ENCODE data around the gene CMKLR1.

CMKLR1 gene

DNA sequence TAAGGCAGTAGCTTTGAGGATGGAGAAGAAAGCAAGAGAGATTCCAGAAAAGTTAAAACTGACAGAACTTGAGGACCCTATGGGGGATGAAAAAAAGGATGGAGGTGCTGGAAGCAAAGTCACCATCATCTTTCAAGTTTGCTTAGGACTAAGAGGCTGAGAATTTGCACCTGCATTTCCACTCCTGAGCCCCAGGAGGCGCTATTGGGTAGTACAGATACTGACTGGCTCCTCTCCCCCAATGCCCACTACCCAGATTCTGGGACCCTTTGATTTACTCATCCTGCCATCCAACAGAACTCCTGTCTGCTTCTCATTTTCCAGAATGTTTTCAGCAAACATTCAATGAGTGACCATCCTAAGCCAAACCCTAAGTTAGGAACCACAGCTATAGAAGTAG is 34.0 kb upstream of the CMKLR1 start:
- Histone ChIP-seq H3K9me3 (no peaks in the 10 kb centered on the region; the same call in 1 of the 2 replicates), H3K27me3 (no peaks in the 10 kb centered on the region), H3K4me3 (ENCODE audit: low read depth, low read length) (no peak overlapping the region), H3K36me3 (no peaks in the 10 kb centered on the region), H3K4me1 (peaks cover 11% of the 10 kb centered on the region)
- TF ChIP-seq, protein P1, sequence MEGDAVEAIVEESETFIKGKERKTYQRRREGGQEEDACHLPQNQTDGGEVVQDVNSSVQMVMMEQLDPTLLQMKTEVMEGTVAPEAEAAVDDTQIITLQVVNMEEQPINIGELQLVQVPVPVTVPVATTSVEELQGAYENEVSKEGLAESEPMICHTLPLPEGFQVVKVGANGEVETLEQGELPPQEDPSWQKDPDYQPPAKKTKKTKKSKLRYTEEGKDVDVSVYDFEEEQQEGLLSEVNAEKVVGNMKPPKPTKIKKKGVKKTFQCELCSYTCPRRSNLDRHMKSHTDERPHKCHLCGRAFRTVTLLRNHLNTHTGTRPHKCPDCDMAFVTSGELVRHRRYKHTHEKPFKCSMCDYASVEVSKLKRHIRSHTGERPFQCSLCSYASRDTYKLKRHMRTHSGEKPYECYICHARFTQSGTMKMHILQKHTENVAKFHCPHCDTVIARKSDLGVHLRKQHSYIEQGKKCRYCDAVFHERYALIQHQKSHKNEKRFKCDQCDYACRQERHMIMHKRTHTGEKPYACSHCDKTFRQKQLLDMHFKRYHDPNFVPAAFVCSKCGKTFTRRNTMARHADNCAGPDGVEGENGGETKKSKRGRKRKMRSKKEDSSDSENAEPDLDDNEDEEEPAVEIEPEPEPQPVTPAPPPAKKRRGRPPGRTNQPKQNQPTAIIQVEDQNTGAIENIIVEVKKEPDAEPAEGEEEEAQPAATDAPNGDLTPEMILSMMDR (IDR thresholded peaks at IDR 0.05; ENCODE audit: low read depth, low read length): peak; percentile 57
- DNase-seq: no peak

GRCh38 chr12:108371801-108372344 is 32.8 kb upstream of the CMKLR1 start:
- no peaks in the 10 kb centered on the region; the same call in 1 of the 2 replicates for H3K9me3 ChIP-seq
- H3K4me3 ChIP-seq (ENCODE audit: low read depth, low read length): no peak overlapping the region
- peaks cover 11% of the 10 kb centered on the region for H3K4me1 ChIP-seq
- TF ChIP-seq, protein P1 (IDR thresholded peaks at IDR 0.05; ENCODE audit: low read depth, low read length): no peak
- no peak for DNase-seq
- H3K27me3 ChIP-seq: no peaks in the 10 kb centered on the region
- no peaks in the 10 kb centered on the region for H3K36me3 ChIP-seq

- H3K27me3 ChIP-seq: no peaks in the 10 kb centered on the region
- no peak for DNase-seq
- H3K36me3 ChIP-seq: no peaks in the 10 kb centered on the region
- H3K9me3 ChIP-seq: no peaks in the 10 kb centered on the region; the same call in 1 of the 2 replicates
- peaks cover 11% of the 10 kb centered on the region for H3K4me1 ChIP-seq
- TF ChIP-seq, protein P1 (IDR thresholded peaks at IDR 0.05; ENCODE audit: low read depth, low read length): no peak
- no peak overlapping the region for H3K4me3 ChIP-seq (ENCODE audit: low read depth, low read length)
Observed at GRCh38 chr12:108370415-108370814, 31.3 kb upstream of the CMKLR1 start.

DNA sequence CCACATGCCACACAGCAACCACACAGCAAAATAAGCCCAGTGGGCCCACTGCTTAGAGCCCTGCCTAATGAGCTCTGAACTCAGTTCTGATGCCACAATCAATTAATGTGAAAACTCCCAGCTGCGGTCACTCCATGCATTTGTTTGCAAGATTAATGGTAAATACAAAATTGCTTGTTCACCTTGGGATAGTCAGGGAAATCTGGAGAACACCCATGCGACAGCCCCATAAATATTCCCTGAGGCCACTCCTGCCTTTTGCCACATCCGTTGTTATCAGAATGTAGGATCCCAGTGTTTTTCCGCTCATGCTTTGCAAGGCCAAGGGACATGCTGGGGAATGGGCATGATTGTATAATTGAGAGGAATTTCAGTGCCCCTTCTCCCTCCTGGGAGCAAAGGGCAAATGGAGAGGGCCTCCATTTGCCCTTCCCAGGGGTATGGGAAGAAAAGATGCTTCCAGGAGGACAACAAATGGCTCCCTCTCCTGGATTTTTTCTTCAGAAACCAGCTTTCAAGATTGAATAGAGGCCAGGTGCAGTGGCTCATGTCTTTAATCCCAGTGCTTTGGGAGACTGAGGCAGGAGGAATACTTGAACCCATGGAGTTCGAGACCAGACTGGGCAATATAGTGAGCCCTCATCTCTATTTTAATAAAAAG is 30.8 kb upstream of the CMKLR1 start:
- peak; percentile 80 for DNase-seq
- Histone ChIP-seq H3K36me3 (no peaks in the 10 kb centered on the region), H3K4me1 (peaks cover 11% of the 10 kb centered on the region), H3K27me3 (no peaks in the 10 kb centered on the region), H3K4me3 (ENCODE audit: low read depth, low read length) (no peak overlapping the region), H3K9me3 (no peaks in the 10 kb centered on the region; the same call in 1 of the 2 replicates)
- TF ChIP-seq, protein P1 (IDR thresholded peaks at IDR 0.05; ENCODE audit: low read depth, low read length): peak; percentile 43; the same call in 1 of the 2 replicates

GRCh38 chr12:108368089-108368488 is 29.0 kb upstream of the CMKLR1 start:
- H3K27me3 ChIP-seq: no peaks in the 10 kb centered on the region
- no peaks in the 10 kb centered on the region for H3K9me3 ChIP-seq
- no peak overlapping the region for H3K4me3 ChIP-seq (ENCODE audit: low read depth, low read length)
- H3K4me1 ChIP-seq: peaks cover 11% of the 10 kb centered on the region
- no peaks in the 10 kb centered on the region for H3K36me3 ChIP-seq
- TF ChIP-seq, protein P1 (IDR thresholded peaks at IDR 0.05; ENCODE audit: low read depth, low read length): no peak
- DNase-seq: no peak

- DNase-seq: no peak
Observed at GRCh38 chr12:108367436-108367835, 28.3 kb upstream of the CMKLR1 start.

More at GRCh38 chr12:108367436-108367835, 28.3 kb upstream of the CMKLR1 start:
- no peaks in the 10 kb centered on the region for H3K9me3 ChIP-seq
- H3K4me1 ChIP-seq: peaks cover 11% of the 10 kb centered on the region
- no peak overlapping the region for H3K4me3 ChIP-seq (ENCODE audit: low read depth, low read length)
- TF ChIP-seq, protein P1 (IDR thresholded peaks at IDR 0.05; ENCODE audit: low read depth, low read length): no peak
- no peaks in the 10 kb centered on the region for H3K36me3 ChIP-seq
- no peaks in the 10 kb centered on the region for H3K27me3 ChIP-seq
